Tibial nerve (tissue), 4 donors: Measurements from ENCODE around the gene ARID5B.

ENCODE experiments used
- CTCF ChIP-seq, 5 experiments: fragments of 200-600 bp in 3 of 5; fragments of 450-650 bp in 2 of 5; sonication (generic) in 3 of 5; IDR thresholded peaks; one replicate each; pipeline ENCODE4 v1.5.1; 2016 to 2019; ENCODE audit warnings: antibody characterized with exemption in 5 of 5, mild to moderate bottlenecking in 3 of 5, moderate library complexity in 2 of 5
- EP300 ChIP-seq, 2 donors: sonication (generic); formaldehyde crosslinking; IDR thresholded peaks; one replicate each; pipeline ENCODE4 v1.6.1; 2017; ENCODE audit warnings: antibody characterized with exemption in 2 of 2, mild to moderate bottlenecking in 1 of 2
- POLR2A ChIP-seq, 2 donors: fragments of 450-650 bp; IDR thresholded peaks; one replicate each; pipeline ENCODE4 v1.6.1; 2017; ENCODE audit warnings: antibody characterized with exemption in 2 of 2, mild to moderate bottlenecking in 2 of 2, moderate library complexity in 2 of 2

- no peak for TF ChIP-seq CTCF (IDR thresholded peaks at IDR 0.05)
- no peak for TF ChIP-seq POLR2A (IDR thresholded peaks at IDR 0.05)
- no peak for TF ChIP-seq EP300 (IDR thresholded peaks at IDR 0.05)
Measured at GRCh38 chr10:62084451-62084850, 183.0 kb downstream of the ARID5B start.
